H1 (cell line): Measurements from ENCODE around the gene ASTN2. TPM values are rescaled to one million over a fixed set of nuclear protein-coding genes. Genes with fewer than 3 reads are reported as not detected.

Experiments used
- CTBP2 ChIP-seq: IDR thresholded peaks from 2 replicates; pipeline ENCODE4 v1.7.0; 2011; ENCODE audit warnings: borderline replicate concordance, mild to moderate bottlenecking, moderate library complexity, mixed read lengths, low read length; ENCODE audit not compliant: insufficient read depth, insufficient read length
- polyA plus RNA-seq, 7 experiments: library from polyadenylated mRNA; depleted of rRNA in 3 of 7; stranded (reverse) in 5 of 7; unstranded in 2 of 7; fragments of >200 nt in 5 of 7; fragments of 200-250 nt in 2 of 7; gene quantifications; 1 replicate in 5 of 7; 2 replicates in 1 of 7; 4 replicates in 1 of 7; pipeline versions ENCODE4 v1.2.1 to v1.2.3, GENCODE V29; 2011 to 2013; ENCODE audit warnings: missing spikeins in 2 of 7, mixed read lengths in 2 of 7
- total RNA-seq: library from RNA; stranded (reverse); fragmentation: NEBNext Ultra II Directional; extraction: Animal tissue kit (Norgen Biotek cat#: 25700); gene quantifications from 2 replicates; pipeline ENCODE4 v1.2.1, GENCODE V29; 2021

Gene ASTN2
- total and polyA plus RNA-seq, 2 of the 8 experiments (the other 6 are each of a cell fraction or from before 2014, with no cell fraction given) = 8.2 to 13.7 TPM

- no peak for TF ChIP-seq CTBP2
These were observed 791.1 kb downstream of the ASTN2 start (continued) for GRCh38 chr9:116623715-116624114.
